Ecto neural progenitor cell (in vitro differentiated cells): Measurements from ENCODE around the gene CDPF1.
A peak's percentile ranks its signal among the peaks of the same experiment; 100 is the strongest.
"Not testable (repeated sequence)": the region's sequence is repeated elsewhere in the genome, so short reads cannot be mapped to it uniquely, and the experiment has no call there.

ENCODE experiments used
- DNase-seq: peaks from one replicate; pipeline ENCODE4 v3.0.0-alpha.2; 2018; ENCODE audit warnings: low spot score

CDPF1 gene

GRCh38 chr22:46281866-46282678 lies 32.0 kb upstream of the CDPF1 start:
- DNase-seq = no peak

- DNase-seq = no peak
Measured at GRCh38 chr22:46280999-46281623, 31.0 kb upstream of the CDPF1 start.

GRCh38 chr22:46280063-46280817 lies 30.1 kb upstream of the CDPF1 start:
- no peak for DNase-seq

GRCh38 chr22:46278656-46279645 lies 28.9 kb upstream of the CDPF1 start:
- DNase-seq = no peak

GRCh38 chr22:46276563-46276962 lies 26.5 kb upstream of the CDPF1 start:
- no peak for DNase-seq

GRCh38 chr22:46275455-46276122 lies 25.5 kb upstream of the CDPF1 start:
- DNase-seq = no peak

- no peak for DNase-seq
Measured at GRCh38 chr22:46274381-46274780, 24.3 kb upstream of the CDPF1 start.

GRCh38 chr22:46273432-46274148 lies 23.5 kb upstream of the CDPF1 start:
- no peak for DNase-seq

GRCh38 chr22:46272762-46273431 lies 22.8 kb upstream of the CDPF1 start:
- no peak for DNase-seq

GRCh38 chr22:46272196-46272595 lies 22.1 kb upstream of the CDPF1 start:
- no peak for DNase-seq

GRCh38 chr22:46269564-46269963 lies 19.5 kb upstream of the CDPF1 start:
- DNase-seq = no peak

- DNase-seq = peak; percentile 88
Measured at GRCh38 chr22:46267431-46268279, 17.6 kb upstream of the CDPF1 start, which contains the start of gene TTC38. TSS of gene TTC38 (plus strand) at chr22:46268008. CDS start at chr22:46268040, 32 bp downstream.

GRCh38 chr22:46265627-46266026 lies 15.5 kb upstream of the CDPF1 start:
- not testable (repeated sequence) for DNase-seq

- DNase-seq = not testable (repeated sequence)
Measured at GRCh38 chr22:46264520-46264919, 14.4 kb upstream of the CDPF1 start.

- no peak for DNase-seq
Measured at GRCh38 chr22:46263216-46263590, 13.1 kb upstream of the CDPF1 start, which contains the start of gene PKDREJ. TSS of gene PKDREJ (minus strand) at chr22:46263343. CDS start at chr22:46263322, 21 bp downstream.

GRCh38 chr22:46262449-46263215 lies 12.5 kb upstream of the CDPF1 start:
- DNase-seq = peak; percentile 73

- DNase-seq = no peak
Measured at GRCh38 chr22:46260038-46260437, 9.9 kb upstream of the CDPF1 start.

- no peak for DNase-seq
Measured at GRCh38 chr22:46259374-46259773, 9.3 kb upstream of the CDPF1 start.
